ENCODE measurements around the gene TIMMDC1. TPM values are rescaled to one million over a fixed set of nuclear protein-coding genes. Genes with fewer than 3 reads are reported as not detected.
"Not testable (repeated sequence)": the region's sequence is repeated elsewhere in the genome, so short reads cannot be mapped to it uniquely, and the experiment has no call there.

The TIMMDC1 gene
- total RNA-seq, 1 experiment from 2014 or later = 96.7 TPM

- Histone ChIP-seq H3K4me3 (ENCODE audit: low read depth, low read length, poor library complexity, severe bottlenecking) (no peak overlapping the region), H3K27ac (ENCODE audit: low read depth, low read length, poor library complexity, severe bottlenecking) (no peak overlapping the region), H3K9me3 (ENCODE audit: low read depth, low read length, poor library complexity, severe bottlenecking) (no peaks in the 10 kb centered on the region), H3K27me3 (replicated peaks; ENCODE audit: insufficient read depth, low read depth, low read length, poor library complexity) (no peaks in the 10 kb centered on the region), H3K4me1 (ENCODE audit: insufficient read depth, low read length, poor library complexity, severe bottlenecking) (no peaks in the 10 kb centered on the region), H3K36me3 (ENCODE audit: insufficient read depth, low read length, poor library complexity, severe bottlenecking) (no peaks in the 10 kb centered on the region)
- ChIA-PET POLR2A (ENCODE audit: low non-redundant PET) (no interaction called here), CTCF (no interaction called here)
- no TSS peak for BruUV-seq (replicated peaks)
- DNase-seq (ENCODE audit: low spot score) = no peak
- intact Hi-C loops (cut with micrococcal nuclease; ENCODE audit: unreplicated experiment) = no loop called here
- TF ChIP-seq CTCF (conservative IDR thresholded peaks at IDR 0.05; ENCODE audit: low read depth, low read length) (no peak), EZH2 (IDR thresholded peaks at IDR 0.05; ENCODE audit: borderline replicate concordance, low read depth, low read length, poor library complexity, severe bottlenecking) (no peak)
Observed at GRCh38 chr3:119562307-119562961, 64.1 kb downstream of the TIMMDC1 start.

- H3K27me3 ChIP-seq (replicated peaks; ENCODE audit: insufficient read depth, low read depth, low read length, poor library complexity); POLR2A ChIA-PET (ENCODE audit: low non-redundant PET); H3K4me1 ChIP-seq (ENCODE audit: insufficient read depth, low read length, poor library complexity, severe bottlenecking); CTCF ChIA-PET; intact Hi-C loops (cut with micrococcal nuclease; ENCODE audit: unreplicated experiment); BruUV-seq (replicated peaks); DNase-seq (ENCODE audit: low spot score); H3K9me3 ChIP-seq (ENCODE audit: low read depth, low read length, poor library complexity, severe bottlenecking); H3K4me3 ChIP-seq (ENCODE audit: low read depth, low read length, poor library complexity, severe bottlenecking); H3K36me3 ChIP-seq (ENCODE audit: insufficient read depth, low read length, poor library complexity, severe bottlenecking); H3K27ac ChIP-seq (ENCODE audit: low read depth, low read length, poor library complexity, severe bottlenecking): not testable (repeated sequence)
Observed at GRCh38 chr3:119563334-119563733, 65.0 kb downstream of the TIMMDC1 start.

GRCh38 chr3:119569156-119569555 lies 70.8 kb downstream of the TIMMDC1 start:
- Histone ChIP-seq H3K4me1 (ENCODE audit: insufficient read depth, low read length, poor library complexity, severe bottlenecking) (no peaks in the 10 kb centered on the region), H3K27me3 (replicated peaks; ENCODE audit: insufficient read depth, low read depth, low read length, poor library complexity) (no peaks in the 10 kb centered on the region), H3K36me3 (ENCODE audit: insufficient read depth, low read length, poor library complexity, severe bottlenecking) (no peaks in the 10 kb centered on the region), H3K9me3 (ENCODE audit: low read depth, low read length, poor library complexity, severe bottlenecking) (no peaks in the 10 kb centered on the region), H3K4me3 (ENCODE audit: low read depth, low read length, poor library complexity, severe bottlenecking) (no peak overlapping the region), H3K27ac (ENCODE audit: low read depth, low read length, poor library complexity, severe bottlenecking) (no peak overlapping the region)
- DNase-seq (ENCODE audit: low spot score) = no peak
- ChIA-PET CTCF (no interaction called here), POLR2A (ENCODE audit: low non-redundant PET) (no interaction called here)
- TF ChIP-seq EZH2 (IDR thresholded peaks at IDR 0.05; ENCODE audit: borderline replicate concordance, low read depth, low read length, poor library complexity, severe bottlenecking) = no peak
- TF ChIP-seq CTCF (conservative IDR thresholded peaks at IDR 0.05; ENCODE audit: low read depth, low read length) = no peak
- no TSS peak for BruUV-seq (replicated peaks)
- intact Hi-C loops (cut with micrococcal nuclease; ENCODE audit: unreplicated experiment) = no loop called here

GRCh38 chr3:119570229-119570628 lies 71.9 kb downstream of the TIMMDC1 start:
- CTCF ChIA-PET = no interaction called here

More at GRCh38 chr3:119570229-119570628, 71.9 kb downstream of the TIMMDC1 start:
- Histone ChIP-seq H3K27ac (ENCODE audit: low read depth, low read length, poor library complexity, severe bottlenecking) (no peak overlapping the region), H3K9me3 (ENCODE audit: low read depth, low read length, poor library complexity, severe bottlenecking) (no peaks in the 10 kb centered on the region), H3K4me3 (ENCODE audit: low read depth, low read length, poor library complexity, severe bottlenecking) (no peak overlapping the region), H3K27me3 (replicated peaks; ENCODE audit: insufficient read depth, low read depth, low read length, poor library complexity) (no peaks in the 10 kb centered on the region), H3K36me3 (ENCODE audit: insufficient read depth, low read length, poor library complexity, severe bottlenecking) (no peaks in the 10 kb centered on the region), H3K4me1 (ENCODE audit: insufficient read depth, low read length, poor library complexity, severe bottlenecking) (no peaks in the 10 kb centered on the region)
- DNase-seq (ENCODE audit: low spot score) = no peak
- TF ChIP-seq EZH2 (IDR thresholded peaks at IDR 0.05; ENCODE audit: borderline replicate concordance, low read depth, low read length, poor library complexity, severe bottlenecking) = no peak
- no peak for TF ChIP-seq CTCF (conservative IDR thresholded peaks at IDR 0.05; ENCODE audit: low read depth, low read length)
- no TSS peak for BruUV-seq (replicated peaks)
- intact Hi-C loops (cut with micrococcal nuclease; ENCODE audit: unreplicated experiment) = no loop called here
- POLR2A ChIA-PET (ENCODE audit: low non-redundant PET) = no interaction called here

All from A673 (cell line).